Spleen (tissue), 11 donors: ENCODE data around the gene CXCL13. TPM values are rescaled to one million over a fixed set of nuclear protein-coding genes. Genes with fewer than 3 reads are reported as not detected.

Experiments used
- DNase-seq: peaks from one replicate; pipeline ENCODE4 v3.0.0-alpha.2; 2020
- H3K27ac ChIP-seq, 8 donors: fragments of 200-600 bp; sonication (generic) in 7 of 8; 1 replicate in 4 of 8; 2 replicates in 4 of 8; pipeline versions ENCODE4 v1.5.0 to v1.8.0; 2016 to 2021; ENCODE audit warnings: inconsistent platforms in 4 of 8, mild to moderate bottlenecking in 4 of 8, moderate library complexity in 1 of 8
- H3K27me3 ChIP-seq, 7 donors: fragments of 200-600 bp; sonication (generic) in 6 of 7; replicated peaks in 1 of 7; 1 replicate in 4 of 7; 2 replicates in 3 of 7; pipeline versions ENCODE4 v1.5.0 to v1.8.0; 2016 to 2021; ENCODE audit warnings: inconsistent platforms in 3 of 7, mild to moderate bottlenecking in 1 of 7
- H3K36me3 ChIP-seq, 6 donors: fragments of 200-600 bp; sonication (generic) in 5 of 6; 1 replicate in 4 of 6; 2 replicates in 2 of 6; pipeline versions ENCODE4 v1.5.0 to v1.8.0; 2016 to 2021; ENCODE audit warnings: inconsistent platforms in 2 of 6
- H3K4me1 ChIP-seq, 6 donors: fragments of 200-600 bp; sonication (generic) in 5 of 6; 1 replicate in 3 of 6; 2 replicates in 3 of 6; pipeline versions ENCODE4 v1.5.0 to v1.8.0; 2016 to 2021; ENCODE audit warnings: inconsistent platforms in 3 of 6
- H3K4me3 ChIP-seq, 8 donors: fragments of 200-600 bp; sonication (generic) in 7 of 8; 1 replicate in 4 of 8; 2 replicates in 4 of 8; pipeline versions ENCODE4 v1.5.0 to v1.8.0; 2016 to 2021; ENCODE audit warnings: inconsistent platforms in 4 of 8, mild to moderate bottlenecking in 4 of 8, moderate library complexity in 2 of 8
- H3K9me3 ChIP-seq, 8 donors: fragments of 200-600 bp; sonication (generic) in 7 of 8; 1 replicate in 4 of 8; 2 replicates in 4 of 8; pipeline versions ENCODE4 v1.5.0 to v1.8.0; 2016 to 2021; ENCODE audit warnings: inconsistent platforms in 4 of 8
- POLR2A ChIP-seq, 3 donors: fragments of 450-650 bp; IDR thresholded peaks; one replicate each; pipeline ENCODE4 v1.5.1; 2017; ENCODE audit warnings: antibody characterized with exemption in 3 of 3, mild to moderate bottlenecking in 1 of 3
- POLR2AphosphoS5 ChIP-seq, 3 donors: sonication (generic); formaldehyde crosslinking; IDR thresholded peaks; one replicate each; pipeline ENCODE4 v1.5.1; 2017; ENCODE audit warnings: antibody characterized with exemption in 3 of 3
- WGBS, 5 donors: extraction: QIAGEN DNeasy Blood & Tissue Kit in 3 of 5; methylation state at CpG; one replicate each; pipeline versions ENCODE4 v1.1.5 to v1.1.7; 2013 to 2018; 5-methylcytosine and 5-hydroxymethylcytosine counted together
- intact Hi-C: fragments of 100-400 bp; cut with DNase I; formaldehyde crosslinking; loops from one replicate; pipeline ENCODE4 v1.15.0; 2023; ENCODE audit warnings: low total_unique reads
- polyA plus RNA-seq, 3 donors: library from polyadenylated mRNA; stranded (reverse); fragments of 200-250 nt; gene quantifications; one replicate each; pipeline ENCODE4 v1.2.1, GENCODE V29; 2013
- total RNA-seq, 7 donors: library from RNA; depleted of rRNA in 3 of 7; stranded (reverse); fragments of >200 nt in 3 of 7; fragmentation: NEBNext Ultra II Directional in 4 of 7; extraction: Animal tissue kit (Norgen Biotek cat#: 25700) in 4 of 7; gene quantifications; one replicate each; pipeline versions ENCODE4 v1.1.0 to v1.2.1, GENCODE V29; 2016 to 2021
- TF ChIP-seq, protein P1 (sequence below), 11 experiments: fragments of 200-600 bp in 7 of 11; fragments of 450-650 bp in 4 of 11; sonication (generic) in 4 of 11; IDR thresholded peaks in 8 of 11; conservative IDR thresholded peaks in 3 of 11; 1 replicate in 7 of 11; 2 replicates in 4 of 11; pipeline versions ENCODE4 v1.4.0 to v1.8.0; 2016 to 2021; ENCODE audit warnings: antibody characterized with exemption in 11 of 11, inconsistent platforms in 4 of 11, mild to moderate bottlenecking in 1 of 11
- donor health status: healthy with polysubstance abuse.
- donor health status: DM: no; HTN: no; CAD: no; lungs with moderate emphysema.
- donor health status: DM: no; HTN: no; CAD: no.
- donor health status: Bipolar disorder and iron deficiency.
- donor health status: healthy.
- donor health status: DM: no; HTN: no; CAD: no.
- donor health status: DM: yes; HTN: yes; CAD: no.

Gene CXCL13
- total and polyA plus RNA-seq, 10 donors: 95.5 to 1,297 (median 371) TPM

- DNase-seq: no peak
- WGBS, 5 donors: 76 to 87% (median 85%) methylated on average over 2 of the region's 2 CpGs
- H3K36me3 ChIP-seq: no peaks in the 10 kb centered on the region
- intact Hi-C loops: no loop called here
- H3K9me3 ChIP-seq: no peaks in the 10 kb centered on the region
- H3K27me3 ChIP-seq: peaks cover 0 to 5% (median 0%) of the 10 kb centered on the region in 7 donors
- peaks cover 0 to 10% (median 3%) of the 10 kb centered on the region in 6 donors for H3K4me1 ChIP-seq
- no peak overlapping the region for H3K4me3 ChIP-seq
- TF ChIP-seq, protein P1, sequence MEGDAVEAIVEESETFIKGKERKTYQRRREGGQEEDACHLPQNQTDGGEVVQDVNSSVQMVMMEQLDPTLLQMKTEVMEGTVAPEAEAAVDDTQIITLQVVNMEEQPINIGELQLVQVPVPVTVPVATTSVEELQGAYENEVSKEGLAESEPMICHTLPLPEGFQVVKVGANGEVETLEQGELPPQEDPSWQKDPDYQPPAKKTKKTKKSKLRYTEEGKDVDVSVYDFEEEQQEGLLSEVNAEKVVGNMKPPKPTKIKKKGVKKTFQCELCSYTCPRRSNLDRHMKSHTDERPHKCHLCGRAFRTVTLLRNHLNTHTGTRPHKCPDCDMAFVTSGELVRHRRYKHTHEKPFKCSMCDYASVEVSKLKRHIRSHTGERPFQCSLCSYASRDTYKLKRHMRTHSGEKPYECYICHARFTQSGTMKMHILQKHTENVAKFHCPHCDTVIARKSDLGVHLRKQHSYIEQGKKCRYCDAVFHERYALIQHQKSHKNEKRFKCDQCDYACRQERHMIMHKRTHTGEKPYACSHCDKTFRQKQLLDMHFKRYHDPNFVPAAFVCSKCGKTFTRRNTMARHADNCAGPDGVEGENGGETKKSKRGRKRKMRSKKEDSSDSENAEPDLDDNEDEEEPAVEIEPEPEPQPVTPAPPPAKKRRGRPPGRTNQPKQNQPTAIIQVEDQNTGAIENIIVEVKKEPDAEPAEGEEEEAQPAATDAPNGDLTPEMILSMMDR (IDR thresholded peaks at IDR 0.05 in 8 of 11, conservative IDR thresholded peaks at IDR 0.05 in 3 of 11): no peak
- TF ChIP-seq POLR2A (IDR thresholded peaks at IDR 0.05) (no peak), POLR2AphosphoS5 (IDR thresholded peaks at IDR 0.05) (no peak)
- no peak overlapping the region for H3K27ac ChIP-seq
These were observed 17.5 kb downstream of the CXCL13 start for GRCh38 chr4:77623091-77623490.

DNA sequence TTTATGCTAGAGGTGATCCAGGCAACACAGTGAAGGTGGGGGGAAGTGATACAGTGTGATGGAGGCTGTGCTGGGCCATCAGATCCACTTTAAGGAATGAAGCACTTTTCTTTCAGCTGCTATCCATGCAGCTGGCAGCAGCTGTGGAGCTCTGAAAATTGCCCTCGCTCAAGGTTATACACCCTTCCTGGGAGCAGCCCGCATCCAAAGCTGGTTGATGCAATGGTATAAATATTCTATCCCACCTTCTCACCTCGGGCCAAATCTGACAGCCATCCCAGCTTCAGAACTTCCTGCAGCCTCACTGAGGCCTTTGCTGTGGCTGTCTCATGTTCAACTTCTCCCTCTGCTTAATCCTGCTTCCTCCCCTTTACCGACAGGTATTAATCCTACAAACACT lies 18.6 kb downstream of the CXCL13 start:
- intact Hi-C loops: no loop called here
- Histone ChIP-seq H3K27ac (no peak overlapping the region), H3K27me3 (no peaks in the 10 kb centered on the region), H3K4me3 (no peak overlapping the region), H3K4me1 (peaks cover 0 to under 1% (median 0%) of the 10 kb centered on the region in 6 donors), H3K36me3 (no peaks in the 10 kb centered on the region), H3K9me3 (no peaks in the 10 kb centered on the region)
- no peak for DNase-seq
- WGBS, 5 donors: 79 to 90% (median 81%) methylated on average over 4 of the region's 4 CpGs
- TF ChIP-seq, protein P1 (IDR thresholded peaks at IDR 0.05 in 8 of 11, conservative IDR thresholded peaks at IDR 0.05 in 3 of 11): no peak
- TF ChIP-seq POLR2A (IDR thresholded peaks at IDR 0.05) (no peak), POLR2AphosphoS5 (IDR thresholded peaks at IDR 0.05) (no peak)

DNA sequence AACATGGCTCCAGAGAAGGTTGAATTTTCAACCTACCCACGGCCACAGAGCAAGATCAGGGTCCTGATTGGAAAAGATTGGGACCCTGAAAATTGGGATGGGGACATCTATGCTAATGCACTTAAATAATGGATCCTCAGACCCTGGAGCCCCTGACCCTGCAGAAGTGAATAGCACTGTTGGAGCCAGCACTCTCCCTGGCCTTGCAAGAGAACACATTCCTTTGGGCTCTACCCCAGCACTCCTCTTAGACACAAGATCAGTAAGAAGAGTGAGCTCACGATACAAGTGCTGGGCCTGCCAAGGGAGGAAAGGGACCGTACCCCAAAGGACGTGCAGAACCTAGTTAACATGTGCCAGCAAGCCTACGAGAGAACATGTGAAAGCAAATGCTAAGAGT lies 19.9 kb downstream of the CXCL13 start:
- TF ChIP-seq, protein P1 (IDR thresholded peaks at IDR 0.05 in 8 of 11, conservative IDR thresholded peaks at IDR 0.05 in 3 of 11): no peak
- TF ChIP-seq POLR2A (IDR thresholded peaks at IDR 0.05) (no peak), POLR2AphosphoS5 (IDR thresholded peaks at IDR 0.05) (no peak)
- Histone ChIP-seq H3K9me3 (no peaks in the 10 kb centered on the region), H3K36me3 (no peaks in the 10 kb centered on the region), H3K27me3 (no peaks in the 10 kb centered on the region), H3K4me1 (no peaks in the 10 kb centered on the region), H3K27ac (no peak overlapping the region), H3K4me3 (no peak overlapping the region)
- WGBS, 5 donors: 65 to 90% (median 85%) methylated on average over 5 of the region's 5 CpGs
- intact Hi-C loops: no loop called here
- no peak for DNase-seq

GRCh38 chr4:77629885-77630284 lies 24.3 kb downstream of the CXCL13 start:
- Histone ChIP-seq H3K36me3 (no peaks in the 10 kb centered on the region), H3K27ac (no peak overlapping the region), H3K4me3 (no peak overlapping the region), H3K27me3 (no peaks in the 10 kb centered on the region), H3K9me3 (no peaks in the 10 kb centered on the region), H3K4me1 (no peaks in the 10 kb centered on the region)
- DNase-seq: no peak
- TF ChIP-seq, protein P1 (IDR thresholded peaks at IDR 0.05 in 8 of 11, conservative IDR thresholded peaks at IDR 0.05 in 3 of 11): no peak
- TF ChIP-seq POLR2AphosphoS5 (IDR thresholded peaks at IDR 0.05) (no peak), POLR2A (IDR thresholded peaks at IDR 0.05) (no peak)
- WGBS, 5 donors: 53 to 71% (median 69%) methylated on average over 2 of the region's 2 CpGs
- intact Hi-C loops: no loop called here
